ENCODE results near the gene YJU2. TPM values are rescaled to one million over a fixed set of nuclear protein-coding genes. Genes with fewer than 3 reads are reported as not detected.

YJU2 gene
- total RNA-seq, 1 donor from 2014 or later: 40.7 TPM

GRCh38 chr19:4304538-4305256 is 57.8 kb downstream of the YJU2 start, which contains the start of gene FSD1:
TSS of gene FSD1 (plus strand) at chr19:4304598. CDS start at chr19:4304747, 149 bp downstream.
- DNase-seq (peak; percentile 61), ATAC-seq (ENCODE audit: low read depth) (peak; percentile 84)
- ChIA-PET POLR2A (no interaction called here), CTCF (no interaction called here)
- intact Hi-C loops (cut with micrococcal nuclease): no loop called here
- TF ChIP-seq CTCF (IDR thresholded peaks at IDR 0.05): no peak
- H3K4me1 Mint-ChIP-seq: peaks cover 7% of the 10 kb centered on the region
- H3K27me3 Mint-ChIP-seq: peaks cover 10% of the 10 kb centered on the region
- H3K36me3 Mint-ChIP-seq (ENCODE audit: low read depth): no peaks in the 10 kb centered on the region
- H3K27ac Mint-ChIP-seq: no peak within 1 kb of the TSS
- peak within 1 kb of the TSS; percentile 41 for H3K4me3 Mint-ChIP-seq
- H3K9me3 Mint-ChIP-seq: no peaks in the 10 kb centered on the region

- Mint-ChIP-seq H3K27me3 (peaks cover 10% of the 10 kb centered on the region), H3K4me3 (no peak overlapping the region), H3K27ac (no peak overlapping the region), H3K4me1 (peaks cover 7% of the 10 kb centered on the region), H3K36me3 (ENCODE audit: low read depth) (no peaks in the 10 kb centered on the region), H3K9me3 (no peaks in the 10 kb centered on the region)
- ATAC-seq (ENCODE audit: low read depth) (no peak), DNase-seq (no peak)
- intact Hi-C loops (cut with micrococcal nuclease): no loop called here
- ChIA-PET POLR2A (no interaction called here), CTCF (no interaction called here)
- TF ChIP-seq CTCF (IDR thresholded peaks at IDR 0.05): no peak
Measured at GRCh38 chr19:4305257-4305612, 58.4 kb downstream of the YJU2 start.

GRCh38 chr19:4305659-4306058 is 58.8 kb downstream of the YJU2 start:
- peaks cover 7% of the 10 kb centered on the region for H3K4me1 Mint-ChIP-seq
- H3K9me3 Mint-ChIP-seq: no peaks in the 10 kb centered on the region
- intact Hi-C loops (cut with micrococcal nuclease): no loop called here
- no peak for ATAC-seq (ENCODE audit: low read depth)
- H3K27ac Mint-ChIP-seq: no peak overlapping the region
- POLR2A ChIA-PET: no interaction called here
- H3K27me3 Mint-ChIP-seq: peaks cover 8% of the 10 kb centered on the region
- H3K36me3 Mint-ChIP-seq (ENCODE audit: low read depth): no peaks in the 10 kb centered on the region
- no peak for DNase-seq
- TF ChIP-seq CTCF (IDR thresholded peaks at IDR 0.05): no peak
- no peak overlapping the region for H3K4me3 Mint-ChIP-seq
- CTCF ChIA-PET: no interaction called here

GRCh38 chr19:4310247-4311121 is 63.6 kb downstream of the YJU2 start:
- Mint-ChIP-seq H3K4me3 (no peak overlapping the region), H3K4me1 (no peaks in the 10 kb centered on the region), H3K36me3 (ENCODE audit: low read depth) (no peaks in the 10 kb centered on the region), H3K27me3 (peaks cover 3% of the 10 kb centered on the region), H3K27ac (no peak overlapping the region), H3K9me3 (no peaks in the 10 kb centered on the region)
- intact Hi-C loops (cut with micrococcal nuclease): no loop called here
- DNase-seq: no peak
- ChIA-PET CTCF (no interaction called here), POLR2A (no interaction called here)
- no peak for TF ChIP-seq CTCF (IDR thresholded peaks at IDR 0.05)
- ATAC-seq (ENCODE audit: low read depth): no peak

- POLR2A ChIA-PET: no interaction called here
- H3K4me3 Mint-ChIP-seq: no peak overlapping the region
- H3K36me3 Mint-ChIP-seq (ENCODE audit: low read depth): no peaks in the 10 kb centered on the region
- H3K9me3 Mint-ChIP-seq: no peaks in the 10 kb centered on the region
- intact Hi-C loops (cut with micrococcal nuclease): no loop called here
- no peak for TF ChIP-seq CTCF (IDR thresholded peaks at IDR 0.05)
- H3K4me1 Mint-ChIP-seq: no peaks in the 10 kb centered on the region
- no peak overlapping the region for H3K27ac Mint-ChIP-seq
- H3K27me3 Mint-ChIP-seq: no peaks in the 10 kb centered on the region
- CTCF ChIA-PET: no interaction called here
- ATAC-seq (ENCODE audit: low read depth): no peak
- DNase-seq: no peak
Measured at GRCh38 chr19:4313847-4314490, 67.1 kb downstream of the YJU2 start.

All from activated B cell treated with CpG ODN at 0.5 μM for 24 hours (primary cell).